Measurements from ENCODE around the gene TRMT61B.
A peak's percentile ranks its signal among the peaks of the same experiment; 100 is the strongest.

TRMT61B gene

DNA sequence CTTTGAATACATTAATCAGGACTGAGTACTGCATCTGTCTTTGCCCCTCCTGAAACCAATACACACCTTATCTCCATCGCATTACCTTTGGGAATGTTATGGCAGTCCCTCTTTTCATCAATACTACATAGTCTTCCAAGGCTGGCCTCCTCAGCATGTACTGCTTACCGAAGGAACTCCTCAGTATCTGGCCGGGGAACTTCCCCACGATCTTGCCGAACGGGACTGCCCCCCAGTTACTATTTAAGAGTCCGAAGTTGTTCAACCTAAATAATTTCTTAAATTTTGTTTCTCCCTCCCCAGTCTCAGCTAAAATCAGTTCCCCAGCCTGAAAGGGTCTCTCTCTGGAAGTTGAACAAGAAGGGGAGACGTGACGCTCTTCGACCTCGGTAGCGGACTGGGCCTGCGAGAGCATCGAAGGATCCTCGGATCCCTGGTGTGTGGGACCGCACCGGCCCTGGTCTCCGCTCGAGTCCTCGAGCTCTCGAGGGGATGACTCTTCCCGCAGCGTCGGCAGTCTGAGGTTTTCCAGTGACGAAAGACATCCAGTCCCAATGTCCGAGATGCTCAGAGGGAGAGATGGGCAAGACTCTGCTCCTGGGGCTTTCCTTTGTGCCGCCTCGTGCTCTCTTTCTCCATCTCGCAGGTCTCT, 489 bp downstream of the TRMT61B start:
- FAIRE-seq (no peak), DNase-seq (ENCODE audit: insufficient read length, low spot score) (peak; percentile 27)

DNA sequence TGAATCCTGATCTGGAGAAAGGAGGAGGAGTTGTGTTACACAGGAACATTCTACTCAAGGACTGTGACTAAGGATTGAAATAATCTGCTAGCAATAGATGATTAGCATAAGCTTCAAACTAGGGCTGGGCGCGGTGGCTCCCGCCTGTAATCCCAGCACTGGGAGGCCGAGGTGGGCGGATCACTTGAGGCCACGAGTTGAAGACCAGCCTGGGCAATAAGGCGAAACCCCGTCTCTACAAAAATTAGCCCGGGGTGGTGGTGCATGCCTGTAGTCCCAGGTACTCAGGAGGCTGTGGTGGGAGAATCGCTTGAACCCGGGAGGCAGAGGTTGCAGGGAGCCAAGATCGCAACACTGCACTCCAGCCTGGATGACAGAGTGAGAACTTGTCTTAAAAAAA, 1.5 kb downstream of the TRMT61B start:
- no peak for FAIRE-seq
- DNase-seq (ENCODE audit: insufficient read length, low spot score) = no peak

DNA sequence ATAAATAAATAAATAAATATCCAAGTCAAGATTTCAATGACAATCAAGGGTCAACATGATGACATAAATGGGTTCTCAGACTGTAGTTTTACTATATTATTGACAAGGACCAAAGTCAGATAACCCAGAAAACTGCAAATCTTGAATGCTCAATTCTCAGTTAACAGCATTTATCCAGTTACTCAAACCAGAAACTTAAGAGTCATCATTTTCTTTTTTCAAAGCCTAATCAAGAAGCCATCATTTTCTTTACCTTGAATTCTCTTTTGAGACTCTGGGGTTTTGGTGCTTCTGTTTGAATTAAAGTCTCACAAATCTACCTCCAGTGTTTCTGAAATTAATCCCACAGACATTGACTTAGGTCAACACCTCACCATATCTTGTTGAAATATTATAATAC, 14.1 kb downstream of the TRMT61B start:
- FAIRE-seq = no peak
- DNase-seq (ENCODE audit: insufficient read length, low spot score) = no peak

DNA sequence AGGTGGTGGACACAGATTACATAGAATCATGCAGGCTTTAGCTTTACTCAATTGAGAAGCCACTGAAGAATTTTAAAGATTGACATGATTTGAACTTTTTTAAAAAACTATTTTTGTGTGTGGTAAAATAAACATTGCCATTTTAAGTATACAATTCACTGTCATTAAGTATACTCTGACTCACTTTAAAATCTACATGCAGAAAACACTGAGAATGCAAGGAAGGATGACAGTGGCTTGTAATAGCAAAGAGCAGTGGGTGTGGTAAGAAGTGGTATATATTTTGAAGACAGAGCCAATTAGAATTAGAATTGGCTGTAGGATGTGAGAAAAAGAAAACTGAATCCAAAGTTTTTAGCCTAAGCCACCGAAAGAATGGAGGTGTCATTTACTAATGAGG, 14.9 kb downstream of the TRMT61B start:
- FAIRE-seq (no peak), DNase-seq (ENCODE audit: insufficient read length, low spot score) (no peak)

DNA sequence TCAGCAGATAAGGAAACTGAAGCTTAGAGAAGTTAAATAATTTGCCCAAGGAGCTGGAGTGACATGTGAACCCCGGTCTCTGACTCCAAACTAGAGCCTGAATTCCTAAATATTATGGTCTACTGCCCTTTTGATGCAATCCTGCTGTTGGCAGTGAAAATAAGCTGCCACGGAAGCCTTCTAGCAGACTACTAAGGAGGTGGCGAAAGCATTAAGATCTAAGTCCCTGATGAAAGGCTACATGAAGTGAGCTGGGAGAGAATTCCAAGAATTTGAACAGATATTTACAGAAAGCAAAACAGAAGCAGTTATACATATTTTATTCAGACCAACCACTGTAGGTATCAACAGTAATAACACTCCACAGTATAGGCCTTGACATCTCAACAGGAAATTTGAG, 28.1 kb downstream of the TRMT61B start:
- DNase-seq (ENCODE audit: insufficient read length, low spot score) (no peak), FAIRE-seq (no peak)

DNA sequence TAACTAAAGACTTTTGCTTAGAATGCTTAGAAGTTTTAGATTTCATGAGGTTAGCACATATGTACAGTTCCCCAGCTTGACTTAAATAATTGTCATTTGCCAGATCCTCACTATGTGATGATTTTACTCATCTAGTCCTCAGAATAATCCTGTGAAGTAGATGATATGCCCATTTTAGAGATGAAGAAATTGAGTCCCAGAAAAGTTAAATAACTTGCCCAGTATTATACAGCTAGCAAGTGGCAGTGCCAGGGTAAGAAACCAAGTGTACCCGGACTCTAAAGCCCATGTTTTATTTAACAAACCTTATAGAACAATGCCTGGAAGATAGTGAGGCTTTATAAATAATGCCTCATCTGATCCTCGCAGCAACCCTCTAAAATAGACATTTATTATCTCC, 31.1 kb downstream of the TRMT61B start:
- no peak for FAIRE-seq
- no peak for DNase-seq (ENCODE audit: insufficient read length, low spot score)

DNA sequence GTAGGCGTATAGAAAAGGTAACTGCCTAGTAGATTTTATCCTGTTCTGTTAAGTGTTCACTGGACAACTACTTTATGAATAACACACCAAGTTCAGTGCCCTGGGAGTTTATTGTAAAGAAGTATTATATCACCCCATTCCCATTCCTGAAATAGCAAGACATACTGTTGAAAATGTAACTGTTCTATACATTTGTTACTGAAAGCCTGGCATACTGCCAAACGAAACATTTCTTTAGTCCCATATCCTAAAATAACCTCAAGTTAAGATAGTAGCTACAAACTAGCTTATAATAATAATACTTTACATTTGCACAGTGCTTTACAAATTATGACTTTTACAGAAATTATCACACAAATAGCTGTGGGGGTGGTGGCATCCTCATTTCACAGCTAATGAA, 34.3 kb downstream of the TRMT61B start:
- FAIRE-seq (no peak), DNase-seq (ENCODE audit: insufficient read length, low spot score) (no peak)

DNA sequence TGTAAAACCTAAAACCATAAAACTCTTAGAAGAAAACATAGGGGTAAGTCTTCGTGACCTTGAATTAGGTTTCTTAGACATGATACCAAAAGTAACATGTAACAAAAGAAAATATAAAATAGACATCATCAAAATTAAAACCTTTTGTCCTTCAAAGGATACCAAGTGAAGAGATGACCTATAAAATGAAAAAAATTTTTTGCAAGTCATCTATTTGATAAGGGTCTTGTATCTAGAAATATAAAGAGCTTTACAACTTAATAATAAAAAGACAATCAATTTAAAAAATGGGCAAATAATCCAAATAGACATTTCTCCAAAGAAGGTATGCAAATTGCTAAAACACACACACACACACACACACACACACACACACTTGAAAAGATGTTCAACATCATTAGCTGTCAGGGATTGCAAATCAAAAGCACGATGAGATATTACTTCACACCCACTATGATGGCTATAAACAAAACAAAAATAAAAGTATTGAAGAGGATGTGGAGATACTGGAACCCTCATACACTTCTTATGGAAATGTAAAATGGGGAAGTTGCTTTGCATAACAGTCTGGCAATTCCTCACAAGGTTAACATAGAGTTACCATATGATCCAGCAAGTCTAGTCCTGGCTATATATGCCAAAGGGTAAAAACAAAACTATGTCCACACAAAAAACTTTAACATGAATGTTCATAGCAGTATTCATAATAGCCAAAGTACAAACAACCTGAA, 36.2 kb downstream of the TRMT61B start:
- DNase-seq (ENCODE audit: insufficient read length, low spot score) (no peak), FAIRE-seq (no peak)

DNA sequence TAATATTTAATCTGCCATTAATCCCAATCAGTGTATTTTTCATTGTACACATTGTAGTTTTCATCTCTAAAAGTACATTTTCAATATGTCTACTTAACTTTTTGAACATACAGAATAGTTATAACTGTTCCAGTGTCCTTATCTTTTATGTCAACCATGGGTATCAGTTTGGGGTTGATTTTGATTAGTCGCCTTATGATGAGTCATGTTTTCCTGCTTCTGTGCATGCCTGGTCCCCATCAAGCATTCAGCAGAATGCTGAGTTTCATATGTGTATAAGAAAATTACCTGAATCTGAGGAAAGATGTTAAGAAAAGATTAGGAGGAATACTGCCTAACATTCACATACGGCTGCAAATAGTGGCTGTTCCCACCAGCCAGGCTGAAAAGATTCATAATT, 41.7 kb downstream of the TRMT61B start:
- FAIRE-seq (no peak), DNase-seq (ENCODE audit: insufficient read length, low spot score) (no peak)

DNA sequence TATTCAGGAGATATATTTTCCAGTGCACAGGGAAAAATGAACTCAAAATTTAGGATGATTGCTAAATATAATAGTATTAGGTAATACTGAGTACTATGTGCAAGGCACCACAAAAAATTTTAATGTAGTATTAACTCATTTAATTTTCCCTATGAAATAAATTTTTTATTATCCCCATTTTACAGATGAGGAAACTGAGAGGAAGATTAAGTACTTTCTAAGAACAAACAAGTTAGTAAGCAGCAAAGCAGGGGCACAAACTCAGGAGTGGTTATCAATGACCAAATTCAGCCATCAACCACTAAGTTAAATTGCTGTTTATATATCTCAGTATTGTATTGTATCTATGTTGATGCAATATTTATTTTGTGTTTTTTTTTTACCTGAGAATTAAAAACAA, 45.2 kb downstream of the TRMT61B start:
- FAIRE-seq (no peak), DNase-seq (ENCODE audit: insufficient read length, low spot score) (no peak)

DNA sequence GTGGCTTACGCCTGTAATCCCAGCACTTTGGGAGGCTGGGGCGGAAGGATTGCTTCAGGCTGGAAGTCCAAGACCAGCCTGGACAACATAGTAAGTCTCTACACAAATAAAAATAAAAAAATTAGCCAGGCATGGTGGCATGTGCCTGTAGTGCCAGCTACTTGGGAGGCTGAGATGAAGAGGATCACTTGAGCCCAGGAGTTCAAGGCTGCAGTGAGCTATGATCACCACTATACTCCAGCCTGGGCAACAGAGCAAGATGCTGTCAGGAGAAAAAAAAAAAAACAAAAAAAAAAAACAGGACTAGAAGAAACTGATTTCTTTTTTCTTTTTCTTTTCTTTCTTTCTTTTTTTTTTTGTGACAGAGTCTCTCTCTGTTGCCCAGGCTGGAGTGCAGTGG, 45.9 kb downstream of the TRMT61B start:
- FAIRE-seq = no peak
- DNase-seq (ENCODE audit: insufficient read length, low spot score) = no peak

DNA sequence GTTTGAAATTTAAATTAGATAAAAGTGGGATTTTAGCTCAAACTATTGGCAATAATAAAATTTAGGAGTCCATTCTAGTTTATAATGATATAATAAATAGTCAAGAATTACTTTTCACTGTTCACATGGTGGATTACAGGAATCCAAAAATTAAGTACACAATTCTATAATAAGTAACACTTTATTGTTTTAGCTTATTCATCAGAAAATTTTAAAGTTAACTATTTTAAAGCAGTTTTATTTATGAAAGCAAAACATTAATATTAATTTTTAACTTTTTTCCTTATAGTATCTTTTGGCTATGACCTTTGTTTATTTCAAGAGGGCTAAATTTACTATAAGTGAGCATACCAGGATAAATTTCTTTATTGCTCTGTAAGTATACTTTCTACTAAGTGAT, 48.1 kb downstream of the TRMT61B start:
- no peak for FAIRE-seq
- no peak for DNase-seq (ENCODE audit: insufficient read length, low spot score)

DNA sequence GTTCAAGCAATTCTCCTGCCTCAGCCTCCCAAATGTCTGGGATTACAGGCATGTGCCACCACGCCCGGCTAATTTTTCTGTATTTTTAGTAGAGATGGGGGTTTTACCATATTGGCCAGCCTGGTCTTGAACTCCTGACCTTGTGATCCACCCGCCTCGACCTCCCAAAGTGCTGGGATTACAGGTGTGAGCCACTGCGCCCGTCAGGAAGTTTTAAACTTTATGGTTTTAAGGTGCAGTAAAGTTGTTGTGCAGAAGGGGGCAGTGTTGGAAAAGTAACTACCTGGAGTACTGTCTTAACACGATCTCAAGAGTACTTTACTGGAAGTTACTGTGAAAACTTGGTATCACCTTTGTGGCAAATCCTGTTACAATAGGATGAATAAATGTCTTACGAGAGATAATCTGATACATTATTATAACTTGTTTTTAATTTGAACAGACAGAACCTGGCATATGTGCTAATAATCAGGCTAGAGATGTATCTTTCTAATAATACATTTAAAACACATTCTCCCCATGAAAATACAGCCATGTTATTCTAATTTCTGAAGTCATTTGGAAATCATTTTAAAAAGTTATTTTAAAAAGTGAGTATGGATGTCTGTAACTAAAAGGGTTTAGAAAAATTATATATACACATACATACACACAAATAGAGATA, 48.7 kb downstream of the TRMT61B start:
- DNase-seq (ENCODE audit: insufficient read length, low spot score) (peak; percentile 60), FAIRE-seq (peak; percentile 40)

DNA sequence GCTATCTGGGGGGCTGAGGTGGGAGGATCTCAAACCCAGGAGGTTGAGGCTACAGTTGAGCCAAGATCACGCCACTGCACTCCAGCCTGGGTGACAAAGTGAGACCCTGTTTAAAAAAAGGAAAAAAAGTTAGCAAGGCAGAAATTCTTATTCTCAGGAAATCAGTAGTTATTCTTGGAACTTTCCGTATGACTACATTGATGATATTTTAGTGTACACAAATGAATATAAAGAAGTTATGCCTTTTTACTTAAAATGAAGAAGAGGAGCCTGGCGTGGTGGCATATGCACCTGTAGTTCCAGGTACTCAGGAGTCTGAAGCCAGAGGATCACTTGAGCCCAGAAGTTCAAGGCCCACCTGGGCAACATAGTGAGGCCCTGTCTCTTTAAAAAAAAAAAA, 52.1 kb downstream of the TRMT61B start:
- FAIRE-seq = no peak
- DNase-seq (ENCODE audit: insufficient read length, low spot score) = no peak

DNA sequence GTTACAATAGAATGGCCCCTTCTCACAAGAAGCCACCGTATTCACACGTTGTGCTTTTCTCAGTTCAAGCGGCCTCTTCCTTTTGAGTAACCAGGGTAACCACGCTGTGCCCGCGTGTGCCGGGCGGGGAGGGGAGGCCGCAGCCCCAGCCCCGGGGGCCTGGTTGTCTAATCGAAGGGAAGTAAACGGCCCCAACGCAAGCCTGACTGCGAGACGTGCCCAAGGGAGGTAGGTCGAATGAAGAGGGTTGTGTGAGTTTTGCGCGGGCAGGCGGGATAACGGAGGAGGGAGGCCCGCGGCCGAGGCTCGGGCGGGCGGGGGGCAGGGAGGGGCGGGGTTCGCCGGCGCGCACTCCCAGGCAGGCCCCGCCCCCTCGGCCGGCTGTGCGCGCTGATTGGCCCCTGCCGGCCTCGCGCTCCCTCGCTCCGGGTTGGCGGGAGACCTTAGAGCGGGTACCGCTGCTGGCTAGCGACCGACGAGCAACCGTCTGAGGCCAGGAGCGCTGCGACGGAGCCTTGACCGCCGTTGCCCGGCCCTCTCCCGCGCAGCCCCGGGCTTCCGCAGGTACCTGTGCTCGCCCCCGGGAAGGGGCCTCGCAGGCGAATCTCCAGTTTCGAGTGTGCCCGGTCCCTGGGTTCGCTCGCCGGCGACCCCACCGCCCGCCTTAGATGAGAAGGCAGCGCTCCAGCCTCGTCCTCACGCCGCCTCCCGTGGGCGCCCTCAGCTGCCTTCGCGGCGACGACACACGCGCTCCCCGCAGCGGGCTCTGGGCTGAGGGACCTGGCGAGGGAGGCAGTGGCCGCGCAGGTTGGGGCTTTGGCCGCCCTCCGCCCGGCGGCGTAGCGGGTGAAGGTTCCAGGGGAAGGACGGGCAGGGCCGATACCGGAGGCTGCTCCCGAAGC, 59.5 kb downstream of the TRMT61B start, which contains the start of gene SPDYA:
Gene SPDYA, plus strand, starts transcription at position 451 of the 902 bp plus-strand sequence. CDS start 5,181 bp downstream, outside the sequence.
- peak; percentile 71 for DNase-seq (ENCODE audit: insufficient read length, low spot score)

DNA sequence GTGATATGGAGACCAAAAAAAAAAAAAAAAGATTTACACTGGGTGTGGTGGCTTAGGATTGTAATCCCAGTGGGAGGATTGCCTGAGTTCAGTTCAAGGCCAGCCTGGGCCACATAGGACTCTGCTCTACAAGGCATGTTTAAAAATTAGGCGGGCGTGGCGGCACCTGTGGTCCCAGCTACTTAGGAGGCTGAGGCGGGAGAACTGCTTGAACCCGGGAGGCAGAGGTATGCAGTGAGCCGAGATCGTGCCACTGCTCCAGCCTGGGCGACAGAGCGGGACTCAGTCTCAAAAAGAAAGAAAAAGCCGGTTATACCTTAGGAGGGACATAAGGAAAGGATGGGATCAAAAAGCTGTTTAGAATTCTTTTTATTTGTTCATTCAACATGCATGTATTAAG, 60.2 kb downstream of the TRMT61B start:
- DNase-seq (ENCODE audit: insufficient read length, low spot score) (no peak), FAIRE-seq (no peak)

More for the DNA sequence above, 59.5 kb downstream of the TRMT61B start, which contains the start of gene SPDYA:
- peak; percentile 62 for FAIRE-seq

DNA sequence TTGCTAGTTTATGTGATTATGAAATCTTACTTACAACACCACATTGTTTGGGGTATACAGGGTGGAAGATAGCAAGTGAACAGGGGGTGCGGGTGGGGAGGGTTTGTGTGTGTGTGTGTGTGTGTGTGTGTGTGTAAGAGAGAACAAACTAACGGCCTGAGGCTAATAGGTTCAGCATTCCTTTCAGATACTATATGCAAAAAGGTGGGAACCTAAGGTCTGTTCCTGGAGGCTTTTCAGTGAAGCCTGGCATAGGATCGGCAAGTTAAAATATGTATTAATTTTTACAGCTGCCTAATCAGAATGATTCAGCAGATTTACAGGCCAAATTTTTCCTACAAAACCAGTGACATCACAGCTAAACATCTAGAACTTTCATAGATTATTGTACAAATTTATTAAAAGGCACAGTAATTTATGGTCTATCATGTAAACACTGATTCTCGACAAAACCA, 67.1 kb downstream of the TRMT61B start:
- FAIRE-seq (no peak), DNase-seq (ENCODE audit: insufficient read length, low spot score) (no peak)

DNA sequence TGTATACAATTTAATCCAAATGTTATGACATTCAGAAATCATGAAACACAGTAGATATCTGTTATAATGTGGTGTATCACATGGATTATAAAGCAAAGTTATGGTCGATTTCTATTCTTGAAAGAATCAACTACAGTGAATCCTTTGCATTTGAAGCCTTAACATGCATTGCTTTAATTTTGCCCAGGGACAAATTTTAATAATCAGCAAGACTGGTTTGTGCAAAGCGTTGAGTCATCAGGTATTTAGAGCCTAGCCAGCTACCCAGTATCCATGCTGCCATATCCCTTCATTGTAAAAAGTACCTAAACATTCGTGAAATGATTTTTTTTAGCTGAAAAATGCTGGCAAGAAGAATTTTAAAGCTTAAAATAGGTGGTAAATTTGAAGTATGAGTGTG, 68.4 kb downstream of the TRMT61B start:
- FAIRE-seq = no peak
- DNase-seq (ENCODE audit: insufficient read length, low spot score) = no peak

Measured in HTR-8/SVneo (cell line).